Activated effector memory CD4-positive, alpha-beta T cell treated with anti-CD3 and anti-CD28 coated beads, Interleukin-2, amount 50 U/mL, for 16 hours (primary cell): ENCODE measurements around the gene TPT1.
"Not testable (repeated sequence)": the region's sequence is repeated elsewhere in the genome, so short reads cannot be mapped to it uniquely, and the experiment has no call there.

Source experiments
- DNase-seq: peaks from one replicate; pipeline ENCODE4 v3.0.0-alpha.2; 2020

TPT1 gene

DNA sequence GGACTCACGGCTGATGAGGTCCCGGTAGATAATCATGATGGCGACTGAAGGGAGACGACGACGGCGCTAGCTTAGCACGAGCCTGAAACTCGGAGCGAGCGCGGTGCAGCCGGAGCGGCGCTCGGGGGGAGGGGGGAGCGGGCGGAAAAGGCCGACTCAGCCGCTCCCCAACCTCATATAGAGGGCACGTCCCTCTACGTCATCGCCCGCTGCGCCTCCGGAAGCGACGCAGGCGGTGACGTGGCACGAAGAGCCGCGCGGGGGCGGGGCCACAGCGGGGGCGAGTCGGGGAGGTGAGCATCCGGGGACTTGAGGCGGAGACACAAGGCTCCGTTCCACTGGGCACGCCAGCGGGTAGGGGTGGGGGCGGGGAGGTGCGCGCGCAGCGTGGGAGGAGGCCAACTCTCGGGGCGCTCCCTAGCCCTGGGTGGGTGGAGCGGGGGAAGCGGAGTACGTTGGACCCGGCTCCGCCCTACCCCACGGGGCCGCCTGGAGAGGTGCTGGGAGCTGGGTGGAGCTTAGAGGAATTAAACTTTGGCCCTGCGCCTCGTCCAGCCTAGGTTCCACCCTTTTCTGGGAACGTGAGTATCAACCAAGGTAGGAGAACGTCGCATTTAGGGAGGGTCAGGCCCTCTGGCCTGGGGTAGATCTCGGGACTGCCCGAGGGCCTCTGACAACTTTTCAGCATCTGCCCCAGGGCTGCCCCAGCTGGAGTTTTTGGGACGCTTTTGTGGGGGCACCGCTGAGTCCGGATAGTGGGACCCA, at the start of gene TPT1:
TSS of gene TPT1 (minus strand) at position 150 of the 765 bp plus-strand sequence. CDS start at position 36, 114 bp downstream.
- peak; percentile 100 for DNase-seq

DNA sequence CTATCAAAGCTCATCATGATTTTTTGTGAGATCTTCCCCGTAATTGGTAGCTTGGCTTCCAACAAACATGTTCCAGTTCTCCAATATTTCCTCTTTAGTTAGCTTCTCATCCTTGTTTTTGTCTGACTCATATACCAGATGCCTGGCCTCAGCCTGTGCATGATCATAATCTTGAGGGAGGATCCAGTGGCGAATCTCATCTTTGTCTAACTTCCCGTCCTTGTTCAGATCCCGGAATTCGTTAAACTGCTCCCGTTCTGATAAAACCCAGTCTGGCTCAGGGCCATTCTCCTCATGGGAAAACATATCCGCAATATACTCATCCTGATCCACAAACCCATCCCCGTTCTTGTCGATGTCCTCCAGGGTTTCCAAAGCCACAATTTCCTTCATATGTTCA, 49.4 kb upstream of the TPT1 start:
- DNase-seq, result not testable (repeated sequence)

DNA sequence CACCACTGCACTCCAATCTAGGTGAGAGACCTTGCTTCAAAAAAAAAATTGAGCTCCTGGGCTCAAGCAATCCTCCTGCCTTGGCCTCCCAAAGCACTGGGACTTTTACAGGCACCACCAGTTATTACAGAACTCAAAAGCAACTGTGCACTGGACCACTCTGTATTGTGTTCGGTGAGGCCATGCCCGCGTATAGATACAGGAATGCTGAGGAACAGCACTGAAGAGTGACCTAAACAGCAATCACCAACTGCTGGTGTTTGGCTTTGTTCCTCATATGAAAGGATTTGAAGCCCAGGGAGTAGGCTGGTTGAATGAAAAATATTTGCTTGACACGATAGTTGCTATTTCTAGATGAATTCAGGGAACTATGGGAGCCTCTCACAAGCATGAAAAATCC, 47.7 kb upstream of the TPT1 start:
- peak; percentile 28 for DNase-seq

DNA sequence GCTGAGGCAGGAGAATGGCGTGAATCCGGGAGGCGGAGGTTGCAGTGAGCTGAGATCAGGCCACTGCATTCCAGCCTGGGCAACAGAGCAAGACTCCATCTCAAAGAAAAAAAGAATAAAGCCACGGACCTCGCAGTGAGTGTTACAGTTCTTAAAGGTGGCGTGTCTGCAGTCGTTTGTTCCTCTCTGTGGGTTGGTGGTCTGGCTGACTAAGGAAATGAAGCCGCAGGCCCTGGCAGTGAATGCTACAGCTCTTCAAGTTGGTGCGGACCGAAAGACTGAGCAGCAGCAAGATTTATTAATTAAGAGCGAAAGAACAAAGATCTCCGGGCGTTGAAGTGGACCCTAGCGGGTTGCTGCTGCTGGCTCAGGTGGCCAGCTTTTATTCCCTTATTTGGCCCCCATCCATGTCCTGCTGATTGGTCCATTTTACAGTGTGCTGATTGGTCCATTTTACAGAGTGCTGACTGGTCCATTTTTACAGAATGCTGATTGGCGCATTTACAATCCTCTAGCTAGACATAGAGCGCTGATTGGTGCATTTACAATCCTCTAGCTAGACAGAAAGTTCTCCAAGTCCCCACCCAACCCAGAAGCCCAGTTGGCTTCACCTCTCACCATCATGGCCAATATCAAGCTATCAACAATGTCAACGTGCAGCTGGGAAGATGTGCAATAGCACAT, 46.1 kb upstream of the TPT1 start:
- peak; percentile 5 for DNase-seq

DNA sequence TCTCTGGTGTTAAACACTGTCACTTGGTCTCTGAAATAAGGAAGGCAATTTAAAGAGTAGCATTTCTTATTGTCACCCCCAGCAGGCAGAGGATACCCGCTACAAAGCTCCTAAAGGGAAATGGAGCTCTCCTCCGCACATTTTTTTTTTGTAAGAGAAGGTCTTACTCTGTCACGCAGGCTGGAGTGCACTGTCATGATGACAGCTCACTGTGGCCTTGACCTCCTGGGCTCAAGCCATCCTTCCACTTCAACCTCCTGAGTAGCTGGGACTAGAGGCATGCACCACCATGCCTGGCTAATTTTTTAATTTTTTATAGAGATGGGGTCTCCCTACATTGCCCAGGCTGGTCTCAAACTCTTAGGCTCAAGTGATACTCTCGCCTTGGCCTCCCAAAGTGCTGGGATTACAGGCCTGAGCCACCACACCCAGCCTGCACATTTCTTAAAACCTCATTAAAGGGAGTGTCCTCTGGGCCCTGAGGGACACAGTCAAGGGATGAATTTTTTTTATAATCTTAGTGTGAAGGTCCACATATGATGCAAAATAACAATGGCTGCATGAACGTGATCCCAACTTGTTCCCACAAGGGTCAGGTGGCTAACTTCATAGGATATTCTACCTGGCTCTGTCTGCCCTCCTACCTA, 45.0 kb upstream of the TPT1 start:
- DNase-seq, result peak; percentile 8

DNA sequence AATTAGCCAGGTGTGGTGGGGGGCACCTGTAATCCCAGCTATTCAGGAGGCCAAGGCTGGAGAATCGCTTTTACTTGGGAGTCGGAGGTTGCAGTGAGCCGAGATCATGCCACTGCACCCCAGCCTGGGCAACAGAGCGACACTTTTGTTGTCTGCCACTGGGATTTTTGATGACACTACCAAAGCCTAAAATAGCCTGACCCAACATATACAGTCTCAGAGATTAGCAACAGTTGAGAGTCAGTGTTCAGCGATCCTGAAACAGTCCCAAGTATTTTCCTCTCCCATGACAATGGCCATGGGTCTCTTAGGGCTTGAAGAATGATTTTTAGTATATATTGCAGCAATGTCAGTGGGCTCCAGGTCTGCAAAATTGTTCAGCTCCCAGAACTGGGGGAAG, 44.3 kb upstream of the TPT1 start:
- DNase-seq, result no peak

DNA sequence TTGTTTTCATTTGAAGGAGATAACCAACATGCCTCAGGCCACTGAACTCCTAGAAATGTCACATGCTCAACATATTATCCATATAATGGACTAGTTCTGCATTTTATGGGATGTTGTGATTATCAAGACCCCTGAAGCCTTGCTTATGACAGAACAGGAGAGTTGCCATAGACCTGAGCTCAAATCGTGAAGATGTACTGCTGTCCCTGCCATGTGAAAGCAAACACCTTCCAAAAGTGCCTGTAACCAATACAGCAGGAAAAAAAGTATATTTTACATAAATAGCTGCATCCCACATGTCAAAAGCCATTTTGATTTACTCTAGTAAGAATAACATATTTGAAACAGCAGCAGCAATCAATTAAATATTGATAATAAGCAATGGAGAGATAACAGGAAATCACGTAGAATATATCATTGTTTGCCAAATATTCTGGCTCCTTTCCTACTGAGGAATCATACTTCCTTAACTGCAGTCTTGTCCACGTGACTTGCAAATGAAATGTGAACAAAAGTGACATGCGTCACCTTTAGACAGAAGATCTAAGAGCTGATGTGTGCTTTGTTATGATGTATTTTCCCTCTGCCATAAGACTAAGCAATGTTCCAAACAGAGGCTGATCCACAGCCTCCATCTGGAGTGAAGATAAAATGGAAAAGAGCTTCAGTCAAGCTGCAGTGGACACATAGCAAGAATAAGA, 43.6 kb upstream of the TPT1 start:
- no peak for DNase-seq

DNA sequence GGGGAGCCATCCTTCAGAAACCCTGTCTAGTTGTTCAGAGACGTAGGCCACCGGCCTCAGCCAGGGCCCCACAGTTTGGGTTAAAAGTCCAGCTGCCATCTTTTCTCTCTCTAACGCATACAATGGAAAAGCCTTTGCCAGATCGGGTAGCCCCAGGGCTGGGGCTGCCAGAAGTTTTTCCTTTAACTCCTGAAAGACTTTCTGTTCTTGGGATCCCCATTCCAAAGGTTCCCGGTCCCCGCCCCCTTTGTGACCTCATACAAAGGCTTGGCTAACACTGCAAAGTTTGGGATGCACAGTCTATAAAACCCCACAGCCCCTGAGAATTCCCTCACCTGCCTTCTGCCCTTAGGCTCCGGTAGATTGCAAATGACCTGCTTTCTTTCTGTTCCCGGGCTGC, 41.8 kb upstream of the TPT1 start:
- peak; percentile 8 for DNase-seq

DNA sequence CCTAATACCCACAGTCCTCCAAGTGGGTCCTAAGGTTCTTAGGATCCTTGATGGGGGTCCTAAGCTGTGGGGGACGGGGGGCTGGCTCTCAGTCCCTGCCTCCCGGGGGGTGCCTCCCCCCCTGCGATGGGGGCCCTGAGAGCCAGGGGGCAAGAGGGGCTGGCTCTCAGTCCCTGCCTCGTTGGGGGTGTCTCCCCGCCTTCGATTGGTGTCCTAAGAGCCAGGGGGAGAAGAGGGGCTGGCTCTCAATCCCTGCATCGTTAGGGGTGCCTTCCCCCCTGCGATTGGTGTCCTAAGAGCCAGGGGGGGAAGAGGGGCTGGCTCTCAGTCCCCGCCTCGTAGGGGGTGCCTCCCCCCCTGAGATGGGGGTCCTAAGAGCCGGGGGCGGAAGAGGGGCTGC, 40.2 kb upstream of the TPT1 start:
- peak; percentile 4 for DNase-seq

DNA sequence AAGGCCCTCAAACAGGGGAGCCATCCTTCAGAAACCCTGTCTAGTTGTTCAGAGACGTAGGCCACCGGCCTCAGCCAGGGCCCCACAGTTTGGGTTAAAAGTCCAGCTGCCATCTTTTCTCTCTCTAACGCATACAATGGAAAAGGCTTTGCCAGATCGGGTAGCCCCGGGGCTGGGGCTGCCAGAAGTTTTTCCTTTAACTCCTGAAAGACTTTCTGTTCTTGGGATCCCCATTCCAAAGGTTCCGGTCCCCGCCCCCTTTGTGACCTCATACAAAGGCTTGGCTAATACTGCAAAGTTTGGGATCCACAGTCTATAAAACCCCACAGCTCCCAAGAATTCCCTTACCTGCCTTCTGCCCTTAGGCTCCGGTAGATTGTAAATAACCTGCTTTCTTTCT, 39.7 kb upstream of the TPT1 start:
- DNase-seq, result peak; percentile 14

DNA sequence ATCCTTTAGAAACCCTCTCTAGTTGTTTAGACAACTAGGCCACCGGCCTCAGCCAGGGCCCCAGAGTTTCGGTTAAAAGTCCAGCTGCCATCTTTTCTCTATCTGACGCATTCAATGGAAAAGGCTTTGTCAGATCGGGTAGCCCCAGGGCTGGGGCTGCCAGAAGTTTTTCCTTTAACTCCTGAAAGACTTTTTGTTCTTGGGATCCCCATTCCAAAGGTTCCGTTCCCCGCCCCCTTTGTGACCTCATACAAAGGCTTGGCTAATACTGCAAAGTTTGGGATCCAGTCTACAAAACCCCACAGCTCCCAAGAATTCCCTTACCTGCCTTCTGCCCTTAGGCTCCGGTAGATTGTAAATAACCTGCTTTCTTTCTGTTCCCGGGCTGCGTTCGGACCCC, 38.5 kb upstream of the TPT1 start:
- DNase-seq, result not testable (repeated sequence)

DNA sequence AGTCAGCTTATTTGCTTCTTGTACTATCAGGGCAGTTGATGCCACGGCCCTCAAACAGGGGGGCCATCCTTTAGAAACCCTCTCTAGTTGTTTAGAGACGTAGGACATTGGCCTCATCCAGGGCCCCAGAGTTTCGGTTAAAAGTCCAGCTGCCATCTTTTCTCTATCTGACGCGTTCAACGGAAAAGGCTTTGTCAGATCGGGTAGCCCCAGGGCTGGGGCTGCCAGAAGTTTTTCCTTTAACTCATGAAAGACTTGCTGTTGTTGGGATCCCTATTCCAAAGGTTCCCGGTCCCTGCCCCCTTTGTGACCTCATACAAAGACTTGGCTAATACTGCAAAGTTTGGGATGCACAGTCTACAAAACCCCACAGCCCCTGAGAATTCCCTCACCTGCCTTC, 37.8 kb upstream of the TPT1 start:
- DNase-seq, result peak; percentile 9

DNA sequence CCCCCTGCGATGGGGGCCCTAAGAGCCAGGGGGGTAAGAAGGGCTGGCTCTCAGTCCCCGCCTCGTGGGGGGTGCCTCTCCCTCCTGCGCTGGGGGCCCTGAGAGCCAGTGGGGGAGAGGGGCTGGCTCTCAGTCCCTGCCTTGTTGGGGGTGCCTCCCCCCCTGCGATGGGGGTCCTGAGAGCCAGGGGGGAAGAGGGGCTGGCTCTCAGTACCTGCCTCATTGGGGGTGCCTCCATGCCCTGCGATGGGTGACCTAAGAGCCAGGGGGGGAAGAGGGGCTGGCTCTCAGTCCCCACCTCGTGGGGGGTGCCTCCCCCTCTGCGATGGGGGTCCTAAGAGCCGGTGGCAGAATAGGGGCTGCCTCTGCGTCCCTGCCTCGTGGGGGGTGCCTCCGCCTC, 36.3 kb upstream of the TPT1 start:
- DNase-seq, result peak; percentile 10

DNA sequence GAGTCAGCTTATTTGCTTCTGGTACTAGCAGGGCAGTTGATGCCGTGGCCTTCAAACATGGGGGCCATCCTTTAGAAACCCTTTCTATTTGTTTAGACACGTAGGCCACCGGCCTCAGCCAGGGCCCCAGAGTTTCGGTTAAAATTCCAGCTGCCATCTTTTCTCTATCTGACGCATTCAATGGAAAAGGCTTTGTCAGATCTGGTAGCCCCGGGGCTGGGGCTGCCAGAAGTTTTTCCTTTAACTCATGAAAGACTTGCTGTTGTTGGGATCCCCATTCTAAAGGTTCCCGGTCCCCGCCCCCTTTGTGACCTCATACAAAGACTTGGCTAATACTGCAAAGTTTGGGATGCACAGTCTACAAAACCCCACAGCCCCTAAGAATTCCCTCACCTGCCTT, 35.7 kb upstream of the TPT1 start:
- DNase-seq, result not testable (repeated sequence)

DNA sequence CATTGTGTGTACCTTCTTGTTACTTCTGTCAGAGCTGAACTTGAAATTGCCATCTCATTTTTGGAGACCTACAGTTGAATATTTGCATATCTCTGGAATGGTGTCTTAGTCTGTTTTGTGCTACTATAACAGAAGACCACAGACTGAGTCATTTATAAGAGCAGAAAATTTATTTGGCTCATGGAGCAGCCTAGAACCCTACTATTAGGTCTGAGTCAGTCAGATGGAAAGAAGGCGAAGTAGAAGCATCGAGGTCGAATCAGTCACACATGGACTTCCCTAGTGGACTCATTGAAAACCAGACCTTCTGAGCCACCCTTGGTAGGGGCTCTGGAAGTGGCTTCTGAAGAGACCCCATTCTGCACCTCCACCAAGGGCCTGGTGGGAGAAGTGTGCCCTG, 33.9 kb upstream of the TPT1 start:
- DNase-seq, result no peak

DNA sequence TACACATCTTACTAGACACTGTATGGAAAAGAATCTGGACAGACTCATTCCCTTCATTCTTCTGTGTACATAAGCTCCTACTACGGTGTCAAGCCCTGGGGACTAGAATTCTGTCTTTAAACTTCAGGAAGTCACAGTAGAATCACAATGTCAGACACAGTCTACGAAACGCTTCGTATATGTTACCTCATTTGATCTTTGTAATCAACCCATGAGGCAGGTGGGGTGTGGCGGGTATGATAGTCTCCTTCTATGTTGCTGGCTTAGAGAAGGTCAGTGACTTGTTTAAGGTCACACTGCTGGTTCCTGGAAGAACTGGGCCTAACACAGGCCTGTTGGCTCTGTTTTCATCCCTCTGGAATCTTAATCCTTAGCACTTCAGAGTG, 32.2 kb upstream of the TPT1 start:
- DNase-seq, result no peak

DNA sequence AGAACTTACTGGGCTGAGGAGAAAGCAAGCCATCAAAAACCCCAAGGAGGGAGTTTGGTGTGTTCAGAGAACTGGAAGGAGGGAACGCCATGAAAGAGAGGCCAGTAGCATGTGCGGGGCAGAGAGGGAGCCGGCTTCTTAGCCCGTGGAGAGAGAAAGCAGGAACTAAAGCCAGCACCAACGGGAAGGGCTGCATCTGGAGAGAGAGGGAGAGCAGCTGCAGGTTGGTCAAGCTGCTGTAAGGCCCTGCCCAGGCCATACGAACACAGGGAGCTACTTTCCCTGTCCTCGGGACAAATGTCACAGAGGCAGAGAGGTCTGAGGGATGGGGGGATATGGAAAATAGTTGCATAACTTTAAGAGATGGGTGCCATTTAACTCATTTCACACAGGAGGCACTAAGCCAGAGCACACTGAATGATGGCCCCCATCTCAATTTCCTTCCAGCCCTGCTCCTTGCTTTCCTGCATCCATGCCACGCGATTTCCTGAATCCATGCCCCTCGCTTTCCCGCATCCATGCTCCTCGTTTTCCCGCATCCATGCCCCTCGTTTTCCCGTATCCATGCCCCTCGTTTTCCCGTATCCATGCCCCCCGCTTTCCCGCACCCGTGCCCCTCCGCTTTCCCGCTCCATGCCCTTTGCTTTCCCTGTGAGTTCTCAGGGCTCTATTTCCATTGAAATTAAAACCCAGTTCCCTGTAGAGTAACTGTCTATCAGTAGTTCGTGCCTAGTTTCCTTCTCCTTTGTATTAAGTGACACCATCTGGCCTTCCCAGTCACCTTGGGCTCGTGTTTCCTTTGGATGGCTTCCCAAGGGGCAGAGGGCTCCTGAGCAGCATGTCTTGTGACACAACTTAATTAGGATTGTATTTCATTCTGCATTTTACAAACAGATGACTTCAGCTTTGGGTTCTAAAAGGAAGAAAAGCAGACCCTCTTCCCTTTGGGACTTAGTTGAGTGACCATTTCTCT, 31.5 kb upstream of the TPT1 start:
- DNase-seq, result no peak

DNA sequence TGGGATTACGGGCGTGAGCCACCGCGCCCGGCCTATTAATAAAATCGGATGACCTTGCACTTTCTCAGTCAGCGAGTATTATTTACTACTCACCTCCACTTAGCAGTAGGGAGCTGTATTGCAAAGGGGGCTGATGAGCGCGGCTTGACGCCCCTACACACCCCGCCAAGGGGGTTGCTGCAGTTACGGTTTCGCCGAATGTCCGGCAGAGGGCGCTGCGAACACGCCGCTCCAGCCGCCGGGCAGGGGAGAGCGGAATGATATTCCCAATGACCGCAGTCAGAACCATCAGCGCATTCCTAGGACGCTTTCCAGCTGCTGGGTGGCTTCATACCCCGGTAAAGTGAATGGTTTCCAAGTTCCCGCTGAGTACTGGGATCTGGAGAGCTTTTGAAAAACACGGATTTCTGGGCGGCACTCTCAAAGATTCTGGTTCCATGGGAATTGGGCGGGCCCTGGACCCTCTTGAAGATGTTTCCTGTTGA, 30.0 kb upstream of the TPT1 start:
- peak; percentile 82 for DNase-seq

DNA sequence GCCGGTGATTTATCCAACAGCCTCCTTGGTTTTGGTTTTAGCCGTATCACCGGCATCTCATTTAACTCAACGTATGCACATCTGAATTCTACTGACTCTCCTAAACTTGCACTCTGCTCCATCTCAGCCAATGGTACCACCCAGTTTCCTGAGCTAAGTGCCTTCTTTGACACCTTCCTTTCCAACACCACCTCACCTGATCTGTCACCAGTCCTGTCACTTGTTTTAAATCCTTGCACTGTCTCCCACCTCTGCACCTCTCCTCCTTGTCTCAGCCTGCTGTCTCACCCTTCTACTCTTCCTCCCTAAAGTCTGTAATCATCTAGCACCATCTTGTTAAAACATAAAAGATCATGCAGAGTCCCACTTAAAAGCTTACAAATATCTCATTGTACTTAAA, 28.1 kb upstream of the TPT1 start:
- DNase-seq, result no peak

DNA sequence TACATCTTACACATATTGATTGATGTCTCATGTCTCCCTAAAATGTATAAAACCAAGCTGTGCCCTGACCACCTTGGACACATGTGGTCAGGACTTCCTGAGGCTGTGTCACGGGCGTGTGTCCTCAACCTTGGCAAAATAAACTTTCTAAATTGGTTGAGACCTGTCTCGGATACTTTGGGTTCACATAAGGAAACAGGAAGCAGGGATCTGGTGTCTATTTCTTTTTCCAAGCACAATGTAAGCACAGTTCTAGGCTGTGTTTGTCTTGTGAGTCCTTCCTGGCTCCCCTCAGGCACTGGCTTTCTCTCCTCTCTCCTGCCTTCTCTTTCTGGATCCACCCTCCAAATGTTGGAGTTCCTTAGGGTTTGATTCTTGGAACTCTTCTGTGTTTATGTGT, 27.6 kb upstream of the TPT1 start:
- DNase-seq, result no peak

DNA sequence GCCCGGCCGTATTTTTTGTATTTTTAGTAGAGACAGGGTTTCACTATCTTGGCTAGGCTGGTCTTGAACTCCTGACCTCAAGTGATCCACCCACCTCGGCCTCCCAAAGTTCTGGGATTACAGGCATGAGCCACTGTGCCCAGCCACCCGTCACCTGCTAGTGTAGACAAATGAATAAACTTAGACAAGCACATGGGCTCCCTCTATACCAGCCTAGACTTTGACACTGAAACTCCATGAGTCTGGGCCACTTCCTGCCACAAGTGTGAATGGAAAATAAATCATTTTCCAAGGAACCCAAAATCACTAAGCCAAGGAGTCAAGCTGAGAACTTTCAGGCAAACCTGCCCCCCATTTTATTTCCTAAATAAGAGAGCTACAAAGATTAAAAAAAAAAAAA, 27.0 kb upstream of the TPT1 start:
- DNase-seq, result no peak

DNA sequence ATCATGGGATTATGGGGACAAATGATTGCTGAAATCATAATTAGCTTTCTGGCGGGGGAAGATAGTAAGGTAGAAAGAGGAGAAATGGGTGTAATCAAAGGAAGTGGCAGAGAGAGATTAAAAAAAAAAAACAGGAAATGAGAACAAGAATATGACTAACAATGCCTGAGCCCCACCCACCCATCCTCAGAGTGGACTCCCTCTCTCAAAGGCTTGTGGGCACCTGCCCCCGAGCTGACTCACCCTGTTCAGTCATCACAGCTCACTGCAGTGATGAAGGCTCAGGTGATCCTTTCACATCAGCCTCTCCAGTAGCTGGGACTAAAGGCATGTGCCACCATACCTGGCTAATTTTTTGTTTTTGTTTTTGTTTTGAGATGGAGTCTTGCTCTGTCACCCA, 26.4 kb upstream of the TPT1 start:
- DNase-seq, result peak; percentile 96
